GOT3 (cell line): ENCODE measurements around the gene SURF2.
A peak's percentile ranks its signal among the peaks of the same experiment; 100 is the strongest.
"Not testable (repeated sequence)": the region's sequence is repeated elsewhere in the genome, so short reads cannot be mapped to it uniquely, and the experiment has no call there.

Experiments
- DNase-seq: peaks from one replicate; lab custom pipeline; 2025; ENCODE audit warnings: mixed read lengths; lab: John Stamatoyannopoulos, UW

SURF2 gene

DNA sequence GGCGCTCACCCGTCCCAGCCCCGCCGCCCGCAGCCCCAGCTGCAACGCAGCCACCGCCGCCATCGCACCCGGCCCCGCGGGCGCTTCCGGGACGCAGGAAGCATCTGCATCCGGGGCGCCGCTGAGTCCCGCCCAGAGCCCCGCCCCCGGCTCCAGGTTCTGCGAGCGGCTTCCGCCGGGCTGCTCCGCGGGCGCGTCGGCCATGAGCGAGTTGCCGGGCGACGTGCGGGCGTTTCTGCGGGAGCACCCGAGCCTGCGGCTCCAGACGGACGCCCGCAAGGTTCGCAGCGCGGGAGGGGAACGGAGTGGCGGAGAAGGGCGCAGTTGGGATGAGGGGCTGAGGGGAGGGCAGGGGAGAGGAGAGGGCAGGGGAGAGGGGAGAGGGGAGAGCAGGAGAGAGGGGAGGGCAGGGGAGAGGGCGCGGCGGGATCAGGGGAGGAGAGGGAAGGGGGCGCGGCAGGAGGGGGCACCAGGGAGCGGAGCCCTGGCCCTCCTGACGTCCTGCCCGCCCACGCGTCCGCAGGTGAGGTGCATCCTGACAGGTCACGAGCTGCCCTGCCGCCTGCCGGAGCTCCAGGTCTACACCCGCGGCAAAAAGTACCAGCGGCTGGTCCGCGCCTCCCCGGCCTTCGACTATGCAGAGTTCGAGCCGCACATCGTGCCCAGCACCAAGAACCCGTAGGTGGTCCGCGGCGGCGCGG lies at the start of gene SURF2, which contains the start of gene SURF1:
SURF2 (plus strand) TSS at position 160 of the 701 bp plus-strand sequence; CDS start at position 203, 43 bp downstream.
SURF1 (minus strand) TSS at position 97 of the 701 bp plus-strand sequence; CDS start at position 63, 34 bp downstream.
- DNase-seq = peak; percentile 47

DNA sequence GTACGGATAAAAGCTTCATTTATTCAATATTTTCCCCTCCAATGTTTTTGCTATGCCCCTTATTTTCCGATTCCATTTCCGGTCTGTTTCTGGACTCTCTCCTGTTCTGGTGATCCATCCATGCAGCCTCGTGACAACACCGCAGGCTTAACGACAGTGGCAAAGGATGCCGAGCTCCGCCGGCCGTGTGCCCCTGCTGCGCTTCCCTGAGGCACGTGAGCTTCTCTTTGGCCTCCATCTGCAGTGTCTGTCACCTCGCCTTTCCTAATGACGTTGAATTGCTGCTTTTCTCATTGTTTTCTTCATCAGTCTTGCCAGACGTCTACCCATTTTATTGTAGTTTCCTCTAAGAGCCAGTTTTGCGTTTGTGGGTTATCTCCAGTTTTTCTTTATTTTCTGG lies 49.0 kb upstream of the SURF2 start:
- DNase-seq = no peak

DNA sequence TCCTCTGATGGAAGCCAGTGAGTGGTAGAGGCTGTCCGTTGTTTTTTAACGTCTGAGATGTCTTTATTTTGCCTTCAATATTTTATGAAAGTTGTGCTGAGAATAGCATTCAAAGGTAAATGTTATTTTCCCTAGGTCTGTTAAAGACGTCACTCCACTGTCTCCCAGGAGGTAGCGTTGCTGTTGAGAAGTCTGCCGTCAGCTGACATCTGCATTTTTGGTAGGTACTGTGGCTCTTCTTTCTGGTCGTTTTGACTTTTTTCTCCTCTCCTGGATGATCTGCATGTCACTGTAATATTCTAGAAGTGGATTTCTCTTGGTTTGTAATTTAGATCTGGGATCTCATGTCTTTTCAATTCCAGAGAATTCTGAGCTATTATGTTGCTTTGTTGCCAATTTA lies 46.7 kb upstream of the SURF2 start:
- no peak for DNase-seq

DNA sequence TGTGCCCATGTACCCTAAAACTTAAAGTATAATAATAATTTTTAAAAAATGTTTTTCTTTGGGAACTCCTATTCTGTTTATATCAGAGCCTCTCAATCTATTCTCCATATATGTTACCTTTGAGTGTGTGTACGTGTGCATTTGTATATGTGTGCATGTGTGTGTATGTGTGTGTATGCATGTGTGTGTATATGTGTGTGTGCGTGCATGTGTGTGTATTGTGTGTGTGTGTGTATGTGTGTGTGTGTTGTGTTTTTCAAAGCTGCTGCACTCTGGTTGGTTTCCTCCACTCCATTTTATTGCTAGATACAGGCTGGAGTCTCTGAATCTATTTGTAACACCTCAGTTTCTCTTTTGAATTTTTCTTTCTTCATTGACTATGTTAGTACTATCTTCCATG lies 40.4 kb upstream of the SURF2 start:
- no peak for DNase-seq

DNA sequence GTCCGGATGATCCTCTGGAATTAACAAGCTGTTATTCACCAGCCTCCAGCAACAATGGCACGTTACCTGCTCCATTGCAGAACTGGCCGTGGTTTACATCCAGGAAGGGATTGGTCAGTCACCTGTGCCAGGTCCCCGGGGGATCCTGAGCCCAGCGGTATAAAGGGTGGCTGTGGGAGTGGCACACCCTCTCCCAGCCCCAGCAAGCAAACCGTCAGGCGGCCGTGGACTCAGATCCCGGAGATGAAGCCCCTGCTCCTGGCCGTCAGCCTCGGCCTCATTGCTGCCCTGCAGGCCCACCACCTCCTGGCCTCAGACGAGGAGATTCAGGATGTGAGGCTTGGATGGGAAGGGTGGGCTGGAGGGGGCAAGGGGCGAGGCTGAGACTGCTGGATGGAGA lies 38.8 kb upstream of the SURF2 start:
- DNase-seq = not testable (repeated sequence)

DNA sequence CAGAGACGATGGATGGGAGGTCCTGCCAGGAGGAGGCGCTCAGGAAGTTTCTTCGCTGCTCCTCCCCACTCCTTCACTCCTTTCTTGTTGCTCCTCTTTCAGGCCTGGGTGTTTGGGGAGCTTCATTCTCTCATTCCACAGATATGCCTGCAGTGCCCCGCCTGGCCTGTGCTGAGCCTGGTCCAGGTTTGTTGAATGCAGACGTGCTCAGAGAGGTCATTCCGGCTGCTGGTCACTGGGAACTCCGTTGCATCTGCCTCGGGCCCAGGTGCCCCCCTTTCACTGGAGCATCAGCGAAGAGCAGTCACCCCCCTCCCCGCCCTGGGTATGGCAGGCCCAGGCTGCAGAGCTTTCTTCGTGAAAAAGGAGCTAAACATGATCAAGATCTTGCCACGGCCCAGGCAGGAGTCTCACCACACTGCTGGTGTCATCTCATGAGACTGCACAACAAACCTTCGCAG lies 35.9 kb upstream of the SURF2 start:
- no peak for DNase-seq

DNA sequence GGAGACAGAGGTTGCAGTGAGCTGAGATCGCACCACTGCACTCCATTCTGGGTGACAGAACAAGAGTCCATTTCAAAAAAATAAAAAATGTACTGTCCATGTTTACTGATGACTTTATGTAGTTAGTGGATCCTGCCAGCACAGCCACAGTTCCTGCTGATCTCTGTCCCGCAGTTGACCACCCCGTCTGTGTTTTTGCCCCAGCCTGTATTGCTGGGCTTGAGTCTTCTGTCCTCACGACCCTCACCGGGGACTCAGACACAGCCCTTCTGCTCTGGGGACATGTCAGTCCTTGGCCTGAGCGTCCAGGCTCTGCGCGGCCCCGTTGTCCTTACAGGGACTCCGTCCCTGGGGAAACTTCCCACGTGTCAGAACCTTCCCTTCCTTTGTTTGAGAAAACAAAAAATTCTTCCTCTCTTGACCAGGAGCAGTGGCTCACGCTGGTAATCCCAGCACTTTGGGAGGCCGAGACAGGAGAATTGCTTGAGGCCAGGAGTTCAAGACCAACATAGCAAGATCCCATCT lies 34.9 kb upstream of the SURF2 start:
- no peak for DNase-seq

DNA sequence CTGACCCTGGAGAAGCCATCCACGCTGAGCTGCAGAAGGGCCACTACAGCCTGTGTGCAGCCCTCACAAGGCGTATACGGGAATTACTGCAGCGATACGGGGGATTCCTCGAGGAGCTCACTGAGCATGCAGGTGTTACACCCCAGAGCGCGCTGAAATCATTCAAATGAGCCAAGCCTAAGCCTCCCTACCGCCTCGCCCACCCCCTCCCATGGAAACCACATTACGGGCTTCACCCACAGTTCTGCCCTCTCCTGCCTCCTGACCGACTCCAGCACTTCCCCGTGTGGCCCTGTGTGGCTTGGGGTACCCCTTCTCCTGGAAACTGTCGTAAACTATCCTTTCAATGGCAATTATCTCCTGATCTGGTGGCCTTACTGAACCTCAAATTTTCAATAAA lies 33.6 kb upstream of the SURF2 start:
- DNase-seq = no peak

DNA sequence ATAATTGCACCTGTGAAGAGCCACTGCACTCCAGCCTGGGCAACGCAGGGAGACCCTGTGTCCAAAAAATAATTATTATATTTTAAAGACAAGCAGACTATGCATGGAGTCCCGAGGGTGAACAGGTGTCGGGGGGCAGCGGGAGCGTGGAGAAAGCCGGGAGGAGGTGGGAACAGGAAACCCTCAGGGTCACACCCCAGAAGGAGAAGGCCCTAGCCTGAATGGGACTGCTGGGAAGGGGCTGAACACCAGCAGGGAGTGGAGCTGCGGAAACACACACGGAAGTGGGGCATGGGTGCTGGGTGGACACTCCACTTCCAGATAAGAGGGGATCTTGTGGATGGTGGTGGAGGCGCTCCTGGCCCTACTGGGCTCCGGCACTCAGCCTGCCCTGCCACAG lies 33.1 kb upstream of the SURF2 start:
- DNase-seq = no peak

DNA sequence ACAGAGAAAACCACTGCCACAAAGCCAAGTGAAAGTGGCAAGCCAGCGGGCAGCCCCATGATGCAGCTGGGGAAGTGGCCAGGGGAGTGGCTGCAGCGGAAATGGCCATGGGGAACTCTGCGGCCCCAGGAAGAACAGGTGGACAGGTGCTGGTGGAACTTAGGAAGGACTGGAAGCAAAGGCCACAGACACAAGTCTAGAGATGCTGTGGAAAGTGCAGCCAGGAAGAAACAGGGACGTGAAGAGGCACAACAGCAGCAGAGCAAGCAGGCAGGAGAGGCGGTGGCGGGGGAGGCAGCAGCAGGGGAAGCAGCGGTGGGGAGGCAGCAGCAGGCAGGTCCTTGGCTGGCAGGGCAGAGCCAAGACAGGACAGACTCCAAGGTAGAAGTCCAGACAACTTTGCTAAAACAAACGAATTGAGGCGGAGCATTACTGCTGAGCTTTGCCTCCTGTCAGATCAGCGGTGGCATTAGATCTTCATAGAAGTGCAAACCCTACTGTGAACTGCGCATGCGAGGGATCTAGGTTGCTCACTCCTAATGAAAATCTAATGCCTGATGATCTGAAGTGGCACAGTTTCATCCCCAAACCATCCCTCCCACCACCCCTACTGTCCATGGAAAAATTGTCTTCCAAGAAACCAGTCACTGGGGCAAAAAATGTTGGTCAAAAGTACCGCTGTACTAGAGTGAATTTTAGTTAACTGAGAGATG lies 32.2 kb upstream of the SURF2 start:
- DNase-seq = no peak

DNA sequence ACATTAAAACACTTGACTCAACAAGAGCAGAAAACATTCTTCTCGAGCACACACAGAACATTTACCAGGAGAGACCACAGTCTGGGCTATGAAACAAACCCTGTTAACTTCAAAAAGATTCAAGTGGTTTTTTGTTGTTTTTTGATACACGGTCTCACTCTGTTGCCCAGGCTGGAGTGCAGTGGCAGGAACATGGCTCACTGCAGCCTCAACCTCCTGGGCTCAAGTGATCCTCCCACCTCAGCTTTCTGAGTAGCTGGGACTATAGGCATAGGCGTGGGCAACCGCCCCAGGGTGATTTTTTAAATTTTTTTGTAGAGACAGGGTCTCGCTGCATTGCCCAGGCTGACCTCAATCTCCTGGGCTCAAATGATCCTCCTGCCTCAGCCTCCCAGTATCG lies 29.3 kb upstream of the SURF2 start:
- not testable (repeated sequence) for DNase-seq

DNA sequence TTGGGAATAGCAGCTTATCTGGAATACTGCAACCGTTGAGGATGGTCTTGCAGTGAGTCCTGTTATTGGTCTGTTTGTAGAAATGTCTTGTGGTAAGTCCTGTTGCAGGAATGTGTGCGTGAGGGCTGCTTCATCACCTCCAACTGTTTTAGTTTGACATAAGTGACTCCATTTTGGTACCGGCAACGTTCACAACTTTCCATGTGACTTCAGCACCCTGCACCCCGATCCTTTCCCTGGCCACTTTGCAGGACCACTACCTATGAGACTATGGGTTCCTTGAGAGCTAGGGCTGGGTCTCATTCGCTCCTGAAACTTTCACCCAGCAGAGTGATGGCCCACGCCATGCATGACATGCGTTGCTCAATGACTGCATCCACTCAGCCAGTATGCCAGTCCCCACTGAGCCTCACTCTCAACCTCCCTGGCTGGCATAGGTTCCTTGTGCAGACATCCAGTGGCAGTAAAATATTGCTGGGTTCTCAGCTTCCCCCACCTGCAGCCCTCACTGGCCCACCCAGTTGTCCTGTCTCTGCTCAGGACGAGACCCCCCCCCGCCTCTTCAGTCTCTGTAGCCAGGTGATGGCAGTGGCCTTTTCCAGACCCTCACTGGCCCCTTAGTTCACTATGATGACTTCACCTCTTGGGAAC lies 28.4 kb upstream of the SURF2 start:
- no peak for DNase-seq

DNA sequence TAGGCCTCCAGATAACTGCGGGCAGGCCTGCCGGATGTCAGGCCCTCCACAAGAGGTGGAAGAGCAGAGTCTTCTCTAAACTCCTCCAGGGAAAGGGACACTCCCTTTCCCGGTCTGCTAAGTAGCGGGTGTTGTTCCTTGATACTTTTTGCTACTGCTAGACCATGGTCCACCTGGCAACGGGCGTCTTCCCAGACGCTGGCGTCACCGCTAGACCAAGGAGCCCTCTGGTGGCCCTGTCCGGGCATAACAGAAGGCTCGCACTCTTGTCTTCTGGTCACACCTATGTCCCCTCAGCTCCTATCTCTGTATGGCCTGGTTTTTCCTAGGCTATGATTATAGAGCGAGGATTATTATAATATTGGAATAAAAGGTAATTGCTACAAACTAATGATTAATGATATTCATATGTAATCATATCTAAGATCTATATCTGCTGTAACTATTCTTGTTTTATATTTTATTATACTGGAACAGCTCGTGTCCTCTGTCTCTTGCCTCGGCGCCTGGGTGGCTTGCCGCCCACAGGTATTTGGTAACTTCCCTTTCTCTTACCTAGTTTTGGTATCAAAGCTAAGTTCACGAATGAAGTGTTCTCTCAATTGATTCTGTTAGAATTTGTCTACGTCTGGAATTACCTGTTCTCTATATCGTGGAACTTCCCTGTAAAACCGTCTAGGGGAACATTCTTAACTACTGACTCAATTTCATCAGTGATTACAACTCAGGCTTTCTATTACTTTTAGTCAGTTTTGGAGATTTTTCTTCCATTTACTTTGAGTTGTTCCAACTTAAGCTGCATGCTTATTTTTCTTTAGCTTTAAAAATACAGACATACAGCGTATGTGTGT lies 26.8 kb upstream of the SURF2 start:
- not testable (repeated sequence) for DNase-seq

DNA sequence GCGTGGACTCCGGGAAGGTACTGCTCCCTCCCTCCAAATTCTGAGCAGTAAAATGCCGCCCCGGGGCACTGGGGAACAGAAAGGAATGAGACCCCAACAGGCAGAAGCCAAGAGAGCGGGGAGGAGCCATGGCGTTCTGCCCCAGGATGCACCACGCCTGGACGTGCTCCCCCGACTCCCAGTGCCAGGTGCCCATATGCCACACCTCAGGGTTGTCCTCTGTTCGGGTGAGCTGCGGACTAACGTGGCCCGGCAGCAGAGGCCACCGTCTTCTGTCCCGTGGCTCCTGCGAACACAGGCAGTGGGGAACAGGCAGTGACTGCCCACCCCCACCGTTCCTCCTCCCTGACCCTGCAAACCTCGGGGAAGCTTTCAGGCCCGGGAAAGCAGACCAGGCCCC lies 25.1 kb upstream of the SURF2 start:
- no peak for DNase-seq

DNA sequence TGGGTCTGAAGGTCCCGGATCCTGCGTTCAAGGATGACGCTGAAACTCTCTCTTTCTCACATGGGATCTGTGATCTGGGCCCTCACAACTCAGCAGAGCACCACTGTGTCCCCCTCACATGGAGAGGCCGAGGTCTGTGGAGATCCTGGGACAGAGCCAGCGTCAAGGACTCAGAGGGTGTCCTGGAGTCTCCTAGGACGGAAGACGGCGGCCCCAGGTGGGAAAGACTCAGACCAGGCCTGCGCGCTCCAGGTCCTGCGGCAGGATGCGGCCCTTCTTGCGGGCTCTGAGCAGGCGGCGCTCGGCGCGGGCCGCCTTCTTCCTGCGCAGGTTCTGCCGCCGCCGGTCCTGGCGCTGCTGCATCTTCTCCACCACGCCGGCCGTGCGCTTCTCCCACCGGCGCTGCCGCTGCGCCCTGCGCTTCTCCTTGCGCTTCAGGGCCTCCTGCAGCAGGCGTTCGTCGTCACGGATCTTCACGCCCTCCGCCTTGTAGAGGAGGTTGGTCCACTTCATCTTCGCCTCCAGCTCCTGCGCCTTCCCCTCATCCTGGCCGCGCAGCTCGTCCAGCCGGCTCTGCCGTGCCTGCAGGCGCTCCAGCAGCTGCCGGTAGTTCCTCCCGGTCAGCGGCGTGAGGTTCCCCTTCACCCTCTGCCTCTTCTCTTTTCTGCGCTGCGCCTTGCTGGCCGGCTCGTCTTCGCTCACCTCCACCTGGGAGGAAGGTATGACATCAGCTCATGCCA lies 24.5 kb upstream of the SURF2 start:
- no peak for DNase-seq

DNA sequence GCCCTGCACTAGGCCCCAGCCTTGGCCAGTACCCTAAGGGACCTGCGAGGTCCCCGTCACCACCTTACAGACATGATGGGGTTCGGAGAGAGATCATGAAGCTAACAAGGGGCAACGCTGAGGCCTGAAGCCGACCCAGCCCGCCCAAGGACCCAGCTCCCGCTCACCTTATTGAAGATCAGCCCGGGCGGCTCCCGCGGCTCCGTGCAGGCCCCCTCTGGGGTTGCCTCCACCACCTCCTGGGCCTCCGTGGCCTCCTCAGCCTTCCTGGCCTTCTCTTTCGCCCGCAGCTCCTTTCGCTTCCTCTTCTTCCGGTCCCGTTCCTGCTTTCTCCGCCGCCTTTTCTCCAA lies 24.0 kb upstream of the SURF2 start:
- DNase-seq = no peak

DNA sequence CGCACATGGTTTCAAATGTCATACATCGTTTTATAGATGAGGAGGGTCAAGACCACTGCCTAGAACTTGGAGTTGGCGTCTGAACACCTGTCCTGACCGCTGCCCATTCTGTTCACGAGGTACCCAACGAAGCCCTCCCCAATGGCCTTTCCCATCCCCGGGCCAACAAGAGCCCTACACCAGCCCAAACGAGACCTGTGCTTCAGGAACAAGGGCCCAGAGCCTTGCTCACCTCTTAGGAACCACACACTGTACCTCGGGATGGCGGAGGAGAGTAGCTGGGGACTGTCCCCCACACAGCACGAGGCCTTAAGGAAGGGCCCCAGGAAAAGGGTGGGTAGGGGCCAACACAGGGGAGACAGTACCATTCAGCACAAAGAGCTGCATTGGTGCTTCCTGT lies 23.3 kb upstream of the SURF2 start:
- DNase-seq = no peak

DNA sequence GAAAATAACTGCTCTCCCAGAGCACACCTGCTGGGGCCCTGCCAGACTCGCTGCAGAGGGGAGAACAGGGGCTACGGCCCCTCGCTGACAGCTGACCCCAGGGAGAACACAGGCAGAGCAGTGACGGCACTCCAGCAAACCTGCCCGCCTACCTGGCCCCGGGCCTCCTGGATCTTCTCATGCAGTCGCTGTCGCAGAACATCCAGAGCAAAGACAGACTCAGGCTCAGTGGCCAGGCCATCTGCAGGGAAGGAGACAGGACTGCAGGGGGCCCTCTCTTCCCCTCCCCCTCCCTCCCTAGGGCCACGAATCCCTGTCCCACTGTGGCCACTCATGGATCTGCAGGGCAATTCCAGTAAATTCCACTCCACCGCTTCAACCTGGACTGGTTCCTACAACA lies 22.8 kb upstream of the SURF2 start:
- no peak for DNase-seq

DNA sequence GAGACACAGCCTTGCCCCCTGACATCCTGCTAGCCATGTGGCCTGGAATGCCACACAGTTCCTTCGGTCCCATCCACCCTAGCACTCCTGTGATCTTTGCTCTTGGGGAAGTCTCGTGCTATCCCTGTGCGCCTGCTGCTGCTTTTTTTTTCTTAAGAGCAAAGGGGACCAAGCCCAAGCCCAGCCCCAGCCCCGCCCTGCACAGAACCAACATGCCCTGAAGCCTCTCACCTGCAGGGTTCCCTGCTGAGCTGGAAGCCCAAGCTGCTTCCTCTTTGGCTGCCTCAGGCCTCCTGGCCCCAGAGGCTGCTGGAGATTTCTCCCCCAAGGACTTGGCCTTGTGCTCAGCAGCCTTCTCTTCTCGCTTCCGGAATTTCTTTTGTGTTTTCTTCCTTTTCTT lies 22.2 kb upstream of the SURF2 start:
- DNase-seq = no peak

DNA sequence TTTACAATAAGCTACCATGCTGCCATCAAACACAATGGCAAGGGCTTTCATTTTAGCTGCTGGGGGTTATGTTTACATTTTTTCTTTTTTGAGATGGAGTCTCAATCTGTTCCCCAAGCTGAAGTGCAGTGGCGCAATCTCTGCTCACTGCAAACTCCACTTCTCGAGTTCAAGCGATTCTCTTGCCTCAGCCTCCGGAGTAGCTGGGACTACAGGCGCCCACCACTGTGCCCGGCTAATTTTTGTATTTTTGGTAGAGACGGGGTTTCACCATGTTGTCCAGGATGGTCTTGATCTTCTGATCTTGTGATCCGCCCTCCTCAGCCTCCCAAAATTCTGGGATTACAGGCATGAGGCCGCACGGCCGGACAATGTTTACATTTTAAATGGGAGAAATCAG lies 21.5 kb upstream of the SURF2 start:
- not testable (repeated sequence) for DNase-seq
